ENCODE results near the gene CHD5.

CHD5 gene

GRCh38 chr1:6112690-6113005 is 67.5 kb downstream of the CHD5 start:
- no peak for FAIRE-seq
- no peak for TF ChIP-seq CTCF (IDR thresholded peaks at IDR 0.05; ENCODE audit: insufficient read depth, missing control alignments)
- no peak for DNase-seq (ENCODE audit: insufficient read length, low spot score)

- FAIRE-seq: no peak
- DNase-seq (ENCODE audit: insufficient read length, low spot score): no peak
- TF ChIP-seq CTCF (IDR thresholded peaks at IDR 0.05; ENCODE audit: insufficient read depth, missing control alignments): no peak
Measured at GRCh38 chr1:6111991-6112689, 68.0 kb downstream of the CHD5 start.

- no peak for TF ChIP-seq CTCF (IDR thresholded peaks at IDR 0.05; ENCODE audit: insufficient read depth, missing control alignments)
- no peak for FAIRE-seq
- DNase-seq (ENCODE audit: insufficient read length, low spot score): no peak
Measured at GRCh38 chr1:6111571-6111970, 68.5 kb downstream of the CHD5 start.

- DNase-seq (ENCODE audit: insufficient read length, low spot score): no peak
- no peak for FAIRE-seq
- no peak for TF ChIP-seq CTCF (IDR thresholded peaks at IDR 0.05; ENCODE audit: insufficient read depth, missing control alignments)
Measured at GRCh38 chr1:6110326-6110725, 69.8 kb downstream of the CHD5 start.

GRCh38 chr1:6109688-6110087 is 70.4 kb downstream of the CHD5 start:
- DNase-seq (ENCODE audit: insufficient read length, low spot score): no peak
- FAIRE-seq: no peak
- no peak for TF ChIP-seq CTCF (IDR thresholded peaks at IDR 0.05; ENCODE audit: insufficient read depth, missing control alignments)

- TF ChIP-seq CTCF (IDR thresholded peaks at IDR 0.05; ENCODE audit: insufficient read depth, missing control alignments): peak; percentile 40
- FAIRE-seq (no peak), DNase-seq (ENCODE audit: insufficient read length, low spot score) (no peak)
Measured at GRCh38 chr1:6108937-6109614, 71.0 kb downstream of the CHD5 start.

GRCh38 chr1:6108476-6108875 is 71.6 kb downstream of the CHD5 start:
- no peak for TF ChIP-seq CTCF (IDR thresholded peaks at IDR 0.05; ENCODE audit: insufficient read depth, missing control alignments)
- FAIRE-seq: no peak
- DNase-seq (ENCODE audit: insufficient read length, low spot score): no peak

Measured in D721Med (cell line).